Kidney (tissue), 14 donors: ENCODE measurements around the gene CDK7. TPM values are rescaled to one million over a fixed set of nuclear protein-coding genes. Genes with fewer than 3 reads are reported as not detected.

Experiments used
- DNase-seq, 5 donors: peaks; one replicate each; pipeline ENCODE4 v3.0.0-alpha.2; 2013 to 2020
- FAIRE-seq: peaks from 2 replicates; lab custom pipeline; 2012; peaks lifted over from hg19 to GRCh38; lab: Jason Lieb, UNC
- H3K27ac ChIP-seq, 2 donors: one replicate each; pipeline ENCODE4 v1.7.0; 2013; ENCODE audit warnings: low read depth in 2 of 2, low read length in 2 of 2, inconsistent platforms in 1 of 2
- H3K27me3 ChIP-seq: one replicate; pipeline ENCODE4 v1.7.1; 2013; ENCODE audit warnings: low read length, inconsistent platforms; ENCODE audit not compliant: control insufficient read depth, insufficient read depth
- H3K36me3 ChIP-seq, 3 donors: one replicate each; pipeline versions ENCODE4 v1.7.0 to v1.7.1; 2013; ENCODE audit warnings: low read length in 3 of 3, control low read depth in 1 of 3, inconsistent platforms in 1 of 3; ENCODE audit not compliant: insufficient read depth in 3 of 3, control insufficient read depth in 2 of 3
- H3K4me1 ChIP-seq, 3 donors: one replicate each; pipeline versions ENCODE4 v1.7.0 to v1.7.1; 2013; ENCODE audit warnings: low read length in 3 of 3, inconsistent platforms in 1 of 3, low read depth in 1 of 3; ENCODE audit not compliant: control insufficient read depth in 2 of 3, insufficient read depth in 2 of 3
- H3K4me3 ChIP-seq, 3 donors: one replicate each; pipeline versions ENCODE4 v1.7.0 to v1.8.1; 2013; ENCODE audit warnings: low read length in 3 of 3, control low read depth in 1 of 3, inconsistent platforms in 1 of 3
- H3K9ac ChIP-seq, 3 donors: one replicate each; pipeline versions ENCODE4 v1.7.0 to v1.7.1; 2013; ENCODE audit warnings: low read length in 3 of 3, control low read depth in 1 of 3, inconsistent platforms in 1 of 3
- H3K9me3 ChIP-seq, 3 donors: one replicate each; pipeline versions ENCODE4 v1.7.0 to v1.7.1; 2013; ENCODE audit warnings: low read length in 3 of 3, control low read depth in 1 of 3, inconsistent platforms in 1 of 3; ENCODE audit not compliant: control insufficient read depth in 2 of 3, insufficient read depth in 1 of 3
- intact Hi-C: fragments of 100-400 bp; cut with DNase I; formaldehyde crosslinking; loops from one replicate; pipeline ENCODE4 v1.11.1; 2022
- polyA plus RNA-seq: library from polyadenylated mRNA; stranded (reverse); fragments of 350-450 nt; fragmentation: Illumina TruSeq; extraction: RNeasy Lipid Tissue Mini Kit (QIAGEN cat#74804); gene quantifications from one replicate; pipeline ENCODE4 v1.2.3, GENCODE V29; 2014; ENCODE audit warnings: low read depth, low replicate concordance; ENCODE audit not compliant: insufficient read depth
- total RNA-seq: library from RNA; stranded (reverse); fragmentation: NEBNext Ultra II Directional; extraction: Animal tissue kit (Norgen Biotek cat#: 25700); gene quantifications from one replicate; pipeline ENCODE4 v1.2.1, GENCODE V29; 2021
- TF ChIP-seq, protein P1 (sequence below): IDR thresholded peaks from 3 replicates; pipeline ENCODE4 v1.5.1; 2012; ENCODE audit warnings: mild to moderate bottlenecking, moderate library complexity, borderline replicate concordance; ENCODE audit not compliant: insufficient read depth; ENCODE audit errors: extremely low read depth
- donor health status: control.
- donor health status: control.
- donor health status: control.
- donor health status: control.
- donor health status: control.
- donor health status: DM: yes; HTN: yes; CAD: no.
- donor health status: Normal renal cell carcinoma (clear cell type).

Gene CDK7
- total and polyA plus RNA-seq, 2 donors from 2014 or later, result 22.7 to 29.4 TPM

DNA sequence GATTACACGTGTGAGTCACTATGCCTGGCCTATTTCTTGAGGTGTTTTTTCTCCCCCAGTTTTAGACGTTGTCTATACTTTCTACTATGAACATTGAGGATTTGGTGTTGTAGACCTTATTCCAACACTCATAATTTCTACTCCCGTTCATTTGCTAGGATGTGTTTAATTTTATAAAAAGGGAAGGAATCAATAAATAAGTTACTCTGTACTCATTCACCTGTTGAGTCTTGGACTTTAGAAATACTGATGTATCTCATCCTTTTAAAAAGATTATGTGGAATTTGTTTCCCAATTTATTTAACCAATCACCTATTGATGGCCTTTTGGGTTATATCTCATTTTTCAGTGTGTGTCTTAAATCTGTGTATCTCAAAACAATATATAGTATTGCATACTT lies 3.2 kb downstream of the CDK7 start:
- Histone ChIP-seq H3K9ac (no peak overlapping the region), H3K4me1 (peaks cover 0 to 5% (median 0%) of the 10 kb centered on the region in 3 donors), H3K27me3 (no peaks in the 10 kb centered on the region), H3K27ac (no peak overlapping the region), H3K9me3 (no peaks in the 10 kb centered on the region), H3K36me3 (peaks cover 0 to 4% (median 0%) of the 10 kb centered on the region in 3 donors), H3K4me3 (no peak overlapping the region)
- intact Hi-C loops, result no loop called here
- DNase-seq (no peak), FAIRE-seq (no peak)
- TF ChIP-seq, protein P1, sequence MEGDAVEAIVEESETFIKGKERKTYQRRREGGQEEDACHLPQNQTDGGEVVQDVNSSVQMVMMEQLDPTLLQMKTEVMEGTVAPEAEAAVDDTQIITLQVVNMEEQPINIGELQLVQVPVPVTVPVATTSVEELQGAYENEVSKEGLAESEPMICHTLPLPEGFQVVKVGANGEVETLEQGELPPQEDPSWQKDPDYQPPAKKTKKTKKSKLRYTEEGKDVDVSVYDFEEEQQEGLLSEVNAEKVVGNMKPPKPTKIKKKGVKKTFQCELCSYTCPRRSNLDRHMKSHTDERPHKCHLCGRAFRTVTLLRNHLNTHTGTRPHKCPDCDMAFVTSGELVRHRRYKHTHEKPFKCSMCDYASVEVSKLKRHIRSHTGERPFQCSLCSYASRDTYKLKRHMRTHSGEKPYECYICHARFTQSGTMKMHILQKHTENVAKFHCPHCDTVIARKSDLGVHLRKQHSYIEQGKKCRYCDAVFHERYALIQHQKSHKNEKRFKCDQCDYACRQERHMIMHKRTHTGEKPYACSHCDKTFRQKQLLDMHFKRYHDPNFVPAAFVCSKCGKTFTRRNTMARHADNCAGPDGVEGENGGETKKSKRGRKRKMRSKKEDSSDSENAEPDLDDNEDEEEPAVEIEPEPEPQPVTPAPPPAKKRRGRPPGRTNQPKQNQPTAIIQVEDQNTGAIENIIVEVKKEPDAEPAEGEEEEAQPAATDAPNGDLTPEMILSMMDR, result no peak

- intact Hi-C loops, result no loop called here
- Histone ChIP-seq H3K9ac (no peak overlapping the region), H3K27ac (no peak overlapping the region), H3K4me1 (peaks cover 0 to 5% (median 0%) of the 10 kb centered on the region in 3 donors), H3K4me3 (no peak overlapping the region), H3K9me3 (no peaks in the 10 kb centered on the region), H3K27me3 (no peaks in the 10 kb centered on the region), H3K36me3 (peaks cover 0 to 4% (median 0%) of the 10 kb centered on the region in 3 donors)
- DNase-seq (no peak), FAIRE-seq (no peak)
- TF ChIP-seq, protein P1, result no peak
These were observed 4.1 kb downstream of the CDK7 start for GRCh38 chr5:69238760-69239251.

- peaks cover 0 to 4% (median 0%) of the 10 kb centered on the region in 3 donors for H3K36me3 ChIP-seq
- intact Hi-C loops, result no loop called here
- peaks cover 0 to under 1% (median 0%) of the 10 kb centered on the region in 3 donors for H3K4me1 ChIP-seq
- no peaks in the 10 kb centered on the region for H3K27me3 ChIP-seq
- FAIRE-seq (no peak), DNase-seq (no peak)
- no peaks in the 10 kb centered on the region for H3K9me3 ChIP-seq
- H3K4me3 ChIP-seq, result no peak overlapping the region
- TF ChIP-seq, protein P1, result no peak
- H3K9ac ChIP-seq, result no peak overlapping the region
- no peak overlapping the region for H3K27ac ChIP-seq
These were observed 7.7 kb downstream of the CDK7 start for GRCh38 chr5:69242215-69242927.
